ENCODE measurements around the gene LNPEP. TPM values are rescaled to one million over a fixed set of nuclear protein-coding genes. Genes with fewer than 3 reads are reported as not detected.

Gene LNPEP
- total RNA-seq, 1 donor from 2014 or later = 96.5 TPM

DNA sequence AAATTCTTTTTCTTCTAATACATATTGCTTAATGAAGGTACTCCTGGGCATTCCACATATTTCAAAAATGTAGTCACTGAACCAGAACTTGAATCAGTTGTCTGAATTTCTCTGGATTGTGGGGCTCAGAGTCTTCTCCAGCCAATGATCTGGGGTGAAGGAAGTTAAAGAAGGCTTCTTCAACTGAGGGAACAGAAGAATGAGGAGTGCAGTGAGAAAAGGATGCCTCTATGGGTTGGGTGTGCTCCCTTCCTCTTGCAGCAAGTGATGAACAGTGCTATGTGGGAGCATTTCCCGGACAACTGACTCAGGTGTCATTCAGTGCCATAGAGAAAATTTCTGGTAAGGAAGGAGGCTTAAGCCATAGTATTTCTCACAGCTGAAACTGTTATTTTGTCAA, 7.9 kb downstream of the LNPEP start:
- ChIA-PET CTCF (no interaction called here), POLR2A (no interaction called here)
- ATAC-seq (ENCODE audit: low read depth) = no peak
- Mint-ChIP-seq H3K4me3 (no peak overlapping the region), H3K36me3 (ENCODE audit: low read depth) (peaks cover 22% of the 10 kb centered on the region), H3K27ac (peak overlapping the region; percentile 8), H3K27me3 (no peaks in the 10 kb centered on the region), H3K9me3 (no peaks in the 10 kb centered on the region), H3K4me1 (peaks cover 63% of the 10 kb centered on the region)
- no peak for DNase-seq
- intact Hi-C loops (cut with micrococcal nuclease) = no loop called here
- no peak for TF ChIP-seq CTCF (IDR thresholded peaks at IDR 0.05)

- CTCF ChIA-PET = interaction anchor here (1.3 kb wide), 1 partner anchor 76 kb away, joined by 5 read pairs; no protein-coding TSS in a partner anchor
- POLR2A ChIA-PET = interaction anchor here (0.9 to 1.2 kb wide), 2 partner anchors 9 to 15 kb away, joined by 4 read pairs; partner anchors contain the start of gene LNPEP
- H3K27ac Mint-ChIP-seq = no peak overlapping the region
- no peaks in the 10 kb centered on the region for H3K27me3 Mint-ChIP-seq
- H3K4me3 Mint-ChIP-seq = no peak overlapping the region
- intact Hi-C loops (cut with micrococcal nuclease) = no loop called here
- H3K36me3 Mint-ChIP-seq (ENCODE audit: low read depth) = peaks cover 32% of the 10 kb centered on the region
- ATAC-seq (ENCODE audit: low read depth) = no peak
- DNase-seq = no peak
- H3K4me1 Mint-ChIP-seq = peaks cover 65% of the 10 kb centered on the region
- TF ChIP-seq CTCF (IDR thresholded peaks at IDR 0.05) = no peak
- no peaks in the 10 kb centered on the region for H3K9me3 Mint-ChIP-seq
Observed at GRCh38 chr5:96945144-96945897, 9.4 kb downstream of the LNPEP start.

- TF ChIP-seq CTCF (IDR thresholded peaks at IDR 0.05) = no peak
- POLR2A ChIA-PET = interaction anchor here (0.6 kb wide), 1 partner anchor 50 kb away, joined by 3 read pairs; no protein-coding TSS in a partner anchor
- Mint-ChIP-seq H3K4me3 (no peak overlapping the region), H3K27me3 (no peaks in the 10 kb centered on the region), H3K9me3 (no peaks in the 10 kb centered on the region), H3K27ac (no peak overlapping the region), H3K36me3 (ENCODE audit: low read depth) (peaks cover 30% of the 10 kb centered on the region), H3K4me1 (peaks cover 61% of the 10 kb centered on the region)
- CTCF ChIA-PET = interaction anchor here (1.3 kb wide), 1 partner anchor 77 kb away, joined by 5 read pairs; no protein-coding TSS in a partner anchor
- DNase-seq (no peak), ATAC-seq (ENCODE audit: low read depth) (no peak)
- intact Hi-C loops (cut with micrococcal nuclease) = loop anchor here (1.0 kb wide), 1 partner anchor 10 kb away; the partner anchor contains the start of gene LNPEP
Observed at GRCh38 chr5:96946381-96946780, 10.5 kb downstream of the LNPEP start.

DNA sequence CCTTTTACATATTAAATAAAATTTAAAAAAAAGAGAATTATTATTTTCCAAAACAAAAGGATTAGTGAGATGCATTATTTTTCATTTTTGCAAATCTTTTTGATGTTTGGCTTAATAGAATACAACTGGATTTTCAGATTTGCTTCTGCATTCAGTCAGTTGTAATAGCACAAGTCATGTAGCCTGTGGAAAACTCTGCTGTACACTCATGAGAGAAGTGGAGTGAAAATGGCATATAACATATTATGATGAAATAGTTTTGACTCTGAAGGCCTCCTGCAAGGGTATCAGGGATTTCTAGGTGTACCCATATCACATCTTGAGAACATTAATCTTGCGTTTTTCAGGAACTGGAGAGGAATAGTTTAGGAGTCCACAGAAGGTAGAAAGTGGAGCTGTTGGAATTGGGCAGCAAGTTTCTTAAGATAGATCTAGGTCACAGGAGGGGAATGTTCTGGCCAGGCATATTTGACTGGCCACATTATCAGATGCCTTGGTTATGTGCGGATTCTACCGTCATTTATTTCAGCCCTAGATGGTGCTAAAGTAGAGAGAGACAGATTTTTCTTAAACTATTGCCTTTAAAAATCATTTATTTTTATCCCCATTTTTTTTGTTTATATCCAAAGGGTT, 16.4 kb downstream of the LNPEP start:
- peak overlapping the region; percentile 50 for H3K27ac Mint-ChIP-seq
- H3K4me1 Mint-ChIP-seq = peaks cover 66% of the 10 kb centered on the region
- no peak for ATAC-seq (ENCODE audit: low read depth)
- no peaks in the 10 kb centered on the region for H3K9me3 Mint-ChIP-seq
- DNase-seq = no peak
- no peaks in the 10 kb centered on the region for H3K27me3 Mint-ChIP-seq
- ChIA-PET CTCF (no interaction called here), POLR2A (interaction anchor here (1.6 kb wide), 1 partner anchor 17 kb away, joined by 4 read pairs; the partner anchor contains the start of gene LNPEP)
- intact Hi-C loops (cut with micrococcal nuclease) = no loop called here
- TF ChIP-seq CTCF (IDR thresholded peaks at IDR 0.05) = no peak
- H3K4me3 Mint-ChIP-seq = no peak overlapping the region
- peaks cover 25% of the 10 kb centered on the region for H3K36me3 Mint-ChIP-seq (ENCODE audit: low read depth)

Measured in activated B cell treated with CpG ODN at 0.5 μM for 24 hours (primary cell).